Ishikawa (cell line): ENCODE measurements around the gene RSL1D1.

Experiments used
- CREB1 ChIP-seq: IDR thresholded peaks from 2 replicates; pipeline ENCODE4 v1.6.1; 2012; ENCODE audit warnings: low read depth
- EGR1 ChIP-seq: IDR thresholded peaks from 2 replicates; pipeline ENCODE4 v1.6.1; 2012
- EP300 ChIP-seq: IDR thresholded peaks from 2 replicates; pipeline ENCODE4 v1.6.1; 2012; ENCODE audit warnings: borderline replicate concordance
- FOXM1 ChIP-seq: IDR thresholded peaks from 2 replicates; pipeline ENCODE4 v1.6.1; 2012; ENCODE audit warnings: low read depth, borderline replicate concordance
- MAX ChIP-seq: IDR thresholded peaks from 2 replicates; pipeline ENCODE4 v1.6.1; 2012
- NFIC ChIP-seq: IDR thresholded peaks from 2 replicates; pipeline ENCODE4 v1.6.1; 2012
- RAD21 ChIP-seq: IDR thresholded peaks from 2 replicates; pipeline ENCODE4 v1.6.1; 2012; ENCODE audit warnings: low read depth
- REST ChIP-seq: IDR thresholded peaks from 2 replicates; pipeline ENCODE4 v1.6.1; 2012; ENCODE audit warnings: low read depth, mild to moderate bottlenecking
- TAF1 ChIP-seq: IDR thresholded peaks from 2 replicates; pipeline ENCODE4 v1.6.1; 2012; ENCODE audit warnings: low read depth, mild to moderate bottlenecking
- TCF12 ChIP-seq: IDR thresholded peaks from 2 replicates; pipeline ENCODE4 v1.6.1; 2012; ENCODE audit warnings: low read depth
- TEAD4 ChIP-seq: IDR thresholded peaks from 2 replicates; pipeline ENCODE4 v1.6.1; 2012
- USF1 ChIP-seq: IDR thresholded peaks from 2 replicates; pipeline ENCODE4 v1.6.1; 2012
- YY1 ChIP-seq: IDR thresholded peaks from 2 replicates; pipeline ENCODE4 v1.6.1; 2012; ENCODE audit warnings: low read depth
- ZBTB7A ChIP-seq: IDR thresholded peaks from 2 replicates; pipeline ENCODE4 v1.6.1; 2012; ENCODE audit warnings: low read depth

Gene RSL1D1

GRCh38 chr16:11806721-11807120 lies 44.6 kb downstream of the RSL1D1 start:
- TF ChIP-seq NFIC (no peak), MAX (no peak), FOXM1 (no peak), YY1 (no peak), EP300 (no peak)

- TF ChIP-seq REST (no peak), CREB1 (no peak), TCF12 (no peak), NFIC (no peak), TAF1 (no peak), EP300 (no peak), EGR1 (no peak), RAD21 (no peak), USF1 (no peak), TEAD4 (no peak)
Observed at GRCh38 chr16:11805556-11805955, 45.8 kb downstream of the RSL1D1 start.

GRCh38 chr16:11801481-11802021 lies 49.8 kb downstream of the RSL1D1 start:
- TF ChIP-seq REST (no peak), EGR1 (no peak), ZBTB7A (no peak), YY1 (no peak), CREB1 (no peak), TAF1 (no peak), MAX (no peak), RAD21 (no peak), EP300 (no peak), TCF12 (no peak), NFIC (no peak), FOXM1 (no peak), USF1 (no peak)

- TF ChIP-seq REST: no peak
- TF ChIP-seq EGR1: no peak
- no peak for TF ChIP-seq TEAD4
- TF ChIP-seq NFIC: no peak
- TF ChIP-seq CREB1: no peak
- no peak for TF ChIP-seq YY1
Observed at GRCh38 chr16:11800382-11800718, 51.0 kb downstream of the RSL1D1 start.

- TF ChIP-seq USF1 (no peak), CREB1 (no peak), NFIC (no peak), RAD21 (no peak), TAF1 (no peak), EGR1 (no peak), EP300 (no peak), REST (no peak), TEAD4 (no peak), FOXM1 (no peak), ZBTB7A (no peak), MAX (no peak), TCF12 (no peak), YY1 (no peak)
Observed at GRCh38 chr16:11799509-11800381, 51.6 kb downstream of the RSL1D1 start.
